ENCODE results near the gene CTIF. TPM values are rescaled to one million over a fixed set of nuclear protein-coding genes. Genes with fewer than 3 reads are reported as not detected.

Gene CTIF
- total RNA-seq, 6 experiments from 2014 or later = 77.6 to 100 (median 79.2) TPM

GRCh38 chr18:48657447-48658120 lies 118.8 kb downstream of the CTIF start:
- no peak overlapping the region for H3K27ac Mint-ChIP-seq
- no peaks in the 10 kb centered on the region; the same call in none of the 2 replicates for H3K27me3 Mint-ChIP-seq (ENCODE audit: insufficient read depth)
- H3K4me3 Mint-ChIP-seq = no peak overlapping the region
- no peak for TF ChIP-seq CTCF (IDR thresholded peaks at IDR 0.05)
- peaks cover 12% of the 10 kb centered on the region for H3K36me3 Mint-ChIP-seq (ENCODE audit: low read depth)
- no peak for DNase-seq
- no peaks in the 10 kb centered on the region for H3K9me3 Mint-ChIP-seq
- H3K4me1 Mint-ChIP-seq (ENCODE audit: low read depth) = peaks cover 22% of the 10 kb centered on the region; the same call in 1 of the 2 replicates

DNA sequence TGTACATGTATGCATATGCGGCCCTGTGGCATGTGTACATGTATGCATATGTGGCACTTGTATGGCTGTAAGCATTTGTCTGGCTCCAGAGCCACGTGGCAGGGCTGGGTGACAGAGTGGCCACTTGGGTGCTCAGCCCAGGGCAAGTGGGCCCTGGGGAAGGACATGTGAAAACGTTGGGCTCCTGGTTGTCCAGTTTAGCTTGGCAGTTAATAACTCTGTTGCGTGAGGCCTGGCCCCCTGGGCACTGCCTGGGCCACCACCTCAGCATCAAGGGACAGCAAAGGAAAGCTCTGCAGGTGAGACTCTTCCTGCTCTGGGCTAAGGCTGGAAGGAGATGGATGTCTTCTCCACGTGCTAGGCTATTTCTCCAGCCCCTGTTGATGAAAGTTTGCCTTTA lies 119.9 kb downstream of the CTIF start:
- DNase-seq = no peak

GRCh38 chr18:48659188-48660009 lies 120.6 kb downstream of the CTIF start:
- Mint-ChIP-seq H3K4me3 (no peak overlapping the region), H3K9me3 (no peaks in the 10 kb centered on the region), H3K4me1 (ENCODE audit: low read depth) (peaks cover 28% of the 10 kb centered on the region; the same call in 1 of the 2 replicates), H3K27ac (no peak overlapping the region), H3K27me3 (ENCODE audit: insufficient read depth) (no peaks in the 10 kb centered on the region; the same call in none of the 2 replicates), H3K36me3 (ENCODE audit: low read depth) (peaks cover 5% of the 10 kb centered on the region)
- no peak for DNase-seq
- TF ChIP-seq CTCF (IDR thresholded peaks at IDR 0.05) = no peak

More for the DNA sequence above, 119.9 kb downstream of the CTIF start:
- H3K27ac Mint-ChIP-seq = no peak overlapping the region
- no peaks in the 10 kb centered on the region for H3K9me3 Mint-ChIP-seq
- TF ChIP-seq CTCF (IDR thresholded peaks at IDR 0.05) = no peak
- H3K36me3 Mint-ChIP-seq (ENCODE audit: low read depth) = peaks cover 5% of the 10 kb centered on the region
- peaks cover 28% of the 10 kb centered on the region; the same call in 1 of the 2 replicates for H3K4me1 Mint-ChIP-seq (ENCODE audit: low read depth)
- no peaks in the 10 kb centered on the region; the same call in none of the 2 replicates for H3K27me3 Mint-ChIP-seq (ENCODE audit: insufficient read depth)
- H3K4me3 Mint-ChIP-seq = no peak overlapping the region

- Mint-ChIP-seq H3K27me3 (ENCODE audit: insufficient read depth) (no peaks in the 10 kb centered on the region; the same call in 1 of the 2 replicates), H3K27ac (peak overlapping the region; percentile 65), H3K36me3 (ENCODE audit: low read depth) (peaks cover 10% of the 10 kb centered on the region), H3K9me3 (peaks cover 4% of the 10 kb centered on the region; the same call in 1 of the 2 replicates), H3K4me3 (no peak overlapping the region), H3K4me1 (ENCODE audit: low read depth) (peaks cover 28% of the 10 kb centered on the region; the same call in 1 of the 2 replicates)
- no peak for TF ChIP-seq CTCF (IDR thresholded peaks at IDR 0.05)
- no peak for DNase-seq
Measured at GRCh38 chr18:48660346-48661228, 121.8 kb downstream of the CTIF start.

DNA sequence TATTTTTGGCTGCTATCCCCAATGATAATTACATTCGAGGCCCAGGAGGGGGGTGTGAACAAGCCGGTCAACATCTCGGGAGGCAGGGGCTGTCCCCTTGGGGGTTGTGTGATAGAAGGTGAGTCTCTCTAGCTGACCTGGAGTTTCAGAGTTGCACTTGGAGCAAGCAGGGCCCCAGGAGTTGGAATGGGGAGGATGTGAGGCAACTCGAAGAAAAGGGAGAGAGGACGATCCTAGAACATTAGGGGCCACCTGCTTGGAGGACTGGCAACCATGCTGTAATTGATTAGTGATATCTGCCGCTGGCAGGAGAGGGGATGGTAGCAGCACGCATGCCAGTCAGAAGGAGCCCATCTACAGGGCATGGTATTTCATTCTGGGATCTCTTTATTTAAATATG lies 122.6 kb downstream of the CTIF start:
- Mint-ChIP-seq H3K4me1 (ENCODE audit: low read depth) (peaks cover 28% of the 10 kb centered on the region; the same call in 1 of the 2 replicates), H3K36me3 (ENCODE audit: low read depth) (peaks cover 18% of the 10 kb centered on the region), H3K4me3 (0 out of 2 replicates have a peak overlapping the region, but pooled peaks have one; percentile 16), H3K27ac (peak overlapping the region; percentile 65), H3K9me3 (peaks cover 8% of the 10 kb centered on the region; the same call in 1 of the 2 replicates), H3K27me3 (ENCODE audit: insufficient read depth) (no peaks in the 10 kb centered on the region; the same call in 1 of the 2 replicates)
- TF ChIP-seq CTCF (IDR thresholded peaks at IDR 0.05) = no peak
- no peak for DNase-seq
